H9 (cell line): ENCODE measurements around the gene NHS. TPM values are rescaled to one million over a fixed set of nuclear protein-coding genes. Genes with fewer than 3 reads are reported as not detected.

Experiments used
- DNase-seq: peaks from one replicate; pipeline ENCODE4 v3.0.0-alpha.2; 2017
- H2AFZ ChIP-seq: one replicate; pipeline ENCODE4 v1.6.1; 2013; ENCODE audit warnings: mild to moderate bottlenecking, low read length, control low read depth, moderate library complexity
- H2AK5ac ChIP-seq: 2 replicates; pipeline ENCODE4 v1.6.1; 2013; ENCODE audit warnings: low read length, control low read depth, mixed read lengths; ENCODE audit not compliant: insufficient read length
- H2BK120ac ChIP-seq: one replicate; pipeline ENCODE4 v1.6.1; 2013; ENCODE audit warnings: low read depth, mild to moderate bottlenecking, low read length, control low read depth, inconsistent platforms; ENCODE audit not compliant: poor library complexity, severe bottlenecking
- H2BK12ac ChIP-seq: 2 replicates; pipeline ENCODE4 v1.6.1; 2013; ENCODE audit warnings: low read length, control low read depth, mixed read lengths, low read depth; ENCODE audit not compliant: insufficient read length
- H2BK15ac ChIP-seq: 2 replicates; pipeline ENCODE4 v1.6.1; 2013; ENCODE audit warnings: low read depth, low read length, control low read depth
- H2BK20ac ChIP-seq: one replicate; pipeline ENCODE4 v1.6.1; 2013; ENCODE audit warnings: low read depth, mild to moderate bottlenecking, low read length, control low read depth, inconsistent platforms; ENCODE audit not compliant: poor library complexity, severe bottlenecking
- H2BK5ac ChIP-seq: 2 replicates; pipeline ENCODE4 v1.6.1; 2013; ENCODE audit warnings: low read length, control low read depth, mixed read lengths; ENCODE audit not compliant: insufficient read length
- H3K14ac ChIP-seq: 2 replicates; pipeline ENCODE4 v1.6.1; 2013; ENCODE audit warnings: low read length, control low read depth; ENCODE audit not compliant: insufficient read depth
- H3K18ac ChIP-seq: 2 replicates; pipeline ENCODE4 v1.6.1; 2013; ENCODE audit warnings: low read depth, mild to moderate bottlenecking, mixed read lengths, low read length, control low read depth; ENCODE audit not compliant: insufficient read length
- H3K23ac ChIP-seq: 2 replicates; pipeline ENCODE4 v1.6.1; 2013; ENCODE audit warnings: low read length, control low read depth, mixed read lengths, low read depth; ENCODE audit not compliant: insufficient read length
- H3K23me2 ChIP-seq: 2 replicates; pipeline ENCODE4 v1.6.1; 2013; ENCODE audit warnings: low read depth, mild to moderate bottlenecking, mixed read lengths, low read length, control low read depth; ENCODE audit not compliant: insufficient read length, poor library complexity, severe bottlenecking
- H3K27ac ChIP-seq: 2 replicates; pipeline ENCODE4 v1.5.1; 2013; ENCODE audit warnings: low read length, control low read depth, mixed read lengths, low read depth; ENCODE audit not compliant: insufficient read length
- H3K27me3 ChIP-seq: 2 replicates; pipeline ENCODE4 v1.6.1; 2013; ENCODE audit warnings: low read length, control low read depth, inconsistent platforms; ENCODE audit not compliant: insufficient read depth
- H3K4ac ChIP-seq: 2 replicates; pipeline ENCODE4 v1.6.1; 2013; ENCODE audit warnings: low read depth, mild to moderate bottlenecking, control low read depth, inconsistent platforms, low read length, moderate library complexity
- H3K4me1 ChIP-seq: 2 replicates; pipeline ENCODE4 v1.6.1; 2013; ENCODE audit warnings: low read length, control low read depth, inconsistent platforms; ENCODE audit not compliant: insufficient read depth
- H3K4me2 ChIP-seq: 2 replicates; pipeline ENCODE4 v1.6.1; 2013; ENCODE audit warnings: low read length, control low read depth, mixed read lengths; ENCODE audit not compliant: insufficient read length, insufficient read depth
- H3K56ac ChIP-seq: 2 replicates; pipeline ENCODE4 v1.6.1; 2013; ENCODE audit warnings: low read depth, mild to moderate bottlenecking, mixed read lengths, low read length, control low read depth; ENCODE audit not compliant: insufficient read length
- H3K79me1 ChIP-seq: 2 replicates; pipeline ENCODE4 v1.6.1; 2013; ENCODE audit warnings: low read depth, mild to moderate bottlenecking, moderate library complexity, low read length, control low read depth, inconsistent platforms; ENCODE audit not compliant: insufficient read depth, poor library complexity, severe bottlenecking
- H3K79me2 ChIP-seq: 2 replicates; pipeline ENCODE4 v1.6.1; 2013; ENCODE audit warnings: low read length, control low read depth, inconsistent platforms; ENCODE audit not compliant: insufficient read depth
- H3K9ac ChIP-seq: 2 replicates; pipeline ENCODE4 v1.6.1; 2013; ENCODE audit warnings: low read length, control low read depth, mixed read lengths; ENCODE audit not compliant: insufficient read length; ENCODE audit errors: extremely low read depth
- H3K9me3 ChIP-seq: one replicate; pipeline ENCODE4 v1.6.1; 2013; ENCODE audit warnings: low read depth, low read length, inconsistent platforms; ENCODE audit not compliant: control insufficient read depth
- H3T11ph ChIP-seq: one replicate; pipeline ENCODE4 v1.6.1; 2013; ENCODE audit warnings: mild to moderate bottlenecking, low read length, control low read depth, inconsistent platforms
- H4K20me1 ChIP-seq: one replicate; pipeline ENCODE4 v1.6.1; 2013; ENCODE audit not compliant: control insufficient read depth, insufficient read length, insufficient read depth
- H4K5ac ChIP-seq: 2 replicates; pipeline ENCODE4 v1.6.1; 2013; ENCODE audit warnings: low read depth, mild to moderate bottlenecking, mixed read lengths, low read length, control low read depth; ENCODE audit not compliant: insufficient read length
- H4K8ac ChIP-seq: replicated peaks from 2 replicates; pipeline ENCODE4 v1.6.1; 2013; ENCODE audit warnings: low read length, control low read depth, mixed read lengths, low read depth; ENCODE audit not compliant: insufficient read length
- H4K91ac ChIP-seq: 2 replicates; pipeline ENCODE4 v1.6.1; 2013; ENCODE audit warnings: low read depth, mild to moderate bottlenecking, moderate library complexity, mixed read lengths, low read length, control low read depth; ENCODE audit not compliant: insufficient read length
- H3K27ac Mint-ChIP-seq, 3 experiments: 2 replicates in 2 of 3; 3 replicates in 1 of 3; pipeline ENCODE4 v1.8.0; 2020 to 2021; ENCODE audit warnings: mixed read lengths in 3 of 3, mild to moderate bottlenecking in 1 of 3, moderate library complexity in 1 of 3
- H3K27me3 Mint-ChIP-seq: 2 replicates; pipeline ENCODE4 v1.8.0; 2021; ENCODE audit warnings: low read depth, mild to moderate bottlenecking, moderate library complexity, mixed read lengths
- H3K36me3 Mint-ChIP-seq, 3 experiments: 2 replicates in 2 of 3; 3 replicates in 1 of 3; pipeline ENCODE4 v1.8.0; 2020 to 2021; ENCODE audit warnings: low read depth in 3 of 3, mixed read lengths in 3 of 3; ENCODE audit not compliant: insufficient read depth in 1 of 3
- H3K4me1 Mint-ChIP-seq, 2 experiments: 2 replicates each; pipeline ENCODE4 v1.8.0; 2020; ENCODE audit warnings: mixed read lengths in 2 of 2
- H3K4me3 Mint-ChIP-seq, 2 experiments: 2 replicates in 1 of 2; 3 replicates in 1 of 2; pipeline ENCODE4 v1.8.0; 2020 to 2021; ENCODE audit warnings: mild to moderate bottlenecking in 2 of 2, mixed read lengths in 2 of 2, moderate library complexity in 1 of 2
- H3K9me3 Mint-ChIP-seq, 2 experiments: 2 replicates in 1 of 2; 3 replicates in 1 of 2; pipeline ENCODE4 v1.8.0; 2020; ENCODE audit warnings: mild to moderate bottlenecking in 2 of 2, mixed read lengths in 2 of 2, moderate library complexity in 1 of 2
- WGBS: extraction: QIAGEN DNeasy Blood & Tissue Kit; methylation state at CpG from one replicate; pipeline ENCODE4 v1.1.7; 2013; ENCODE audit warnings: missing lambda C conversion rate, low lambda C conversion rate, mixed read lengths; ENCODE audit not compliant: insufficient read length; ENCODE audit errors: extremely low coverage; 5-methylcytosine and 5-hydroxymethylcytosine counted together
- total RNA-seq: library from RNA; stranded (reverse); gene quantifications from 2 replicates; pipeline ENCODE4 v1.2.1, GENCODE V29; 2021
- TF ChIP-seq, protein P1 (sequence below): fragments of 200-600 bp; sonication (generic); conservative IDR thresholded peaks from 3 replicates; pipeline ENCODE4 v1.8.0; 2021; ENCODE audit warnings: antibody characterized with exemption, mild to moderate bottlenecking

The NHS gene
- total RNA-seq, 1 experiment from 2014 or later: 8.7 TPM

DNA sequence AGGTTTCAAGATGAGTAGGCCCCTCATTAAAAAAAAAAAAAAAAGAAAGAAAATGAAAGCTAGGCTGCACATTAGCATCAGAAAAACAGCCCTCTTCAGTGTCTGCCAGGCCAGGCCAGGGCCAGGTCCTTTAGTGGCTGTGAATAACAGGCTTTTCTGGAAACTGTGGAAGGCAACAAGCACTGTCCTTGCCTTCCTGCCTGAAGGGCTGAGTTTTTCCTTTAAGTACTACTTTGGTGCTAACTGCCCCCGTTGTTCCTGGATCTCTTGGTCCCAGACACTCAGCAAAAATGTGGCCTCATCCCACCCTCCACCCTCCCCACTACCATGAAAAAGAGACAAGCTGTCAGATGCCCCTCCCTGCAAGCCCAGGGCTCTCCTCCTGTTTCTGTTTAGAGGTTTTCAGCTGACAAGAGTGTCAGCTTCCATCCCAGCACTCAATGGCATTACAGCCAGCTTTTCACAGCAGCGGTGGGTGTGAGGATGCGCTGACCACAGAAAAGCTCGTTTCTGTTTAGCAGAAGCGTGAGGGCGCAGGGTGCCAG, 174.2 kb downstream of the NHS start:
- Histone ChIP-seq H3K9ac (no peak overlapping the region), H2BK15ac (no peak overlapping the region), H3K27me3 (no peaks in the 10 kb centered on the region), H3K18ac (no peak overlapping the region), H3K4me1 (peaks cover 8% of the 10 kb centered on the region; the same call in 1 of the 2 replicates), H3K23ac (no peak overlapping the region), H2BK120ac (no peak overlapping the region), H3K23me2 (no peaks in the 10 kb centered on the region), H4K5ac (no peak overlapping the region), H2BK20ac (no peak overlapping the region), H3T11ph (no peak overlapping the region), H3K79me1 (no peaks in the 10 kb centered on the region), H4K91ac (no peak overlapping the region), H3K56ac (no peak overlapping the region), H3K14ac (no peak overlapping the region), H4K20me1 (no peaks in the 10 kb centered on the region), H3K79me2 (no peaks in the 10 kb centered on the region), H2AK5ac (no peak overlapping the region), H3K27ac (no peak overlapping the region), H3K4ac (no peak overlapping the region), H2BK12ac (no peak overlapping the region), H4K8ac (no peak overlapping the region), H3K9me3 (no peaks in the 10 kb centered on the region), H3K4me2 (peak overlapping the region; percentile 30), H2BK5ac (no peak overlapping the region), H2AFZ (no peak overlapping the region)
- WGBS: no CpG with 5 or more reads among the region's 6 CpGs
- no peak for DNase-seq
- peak overlapping the region; percentile 36 to 45 for H3K4me3 Mint-ChIP-seq
- H3K27me3 Mint-ChIP-seq: no peaks in the 10 kb centered on the region; the same call in 1 of the 2 replicates
- H3K4me1 Mint-ChIP-seq: peaks cover 82% of the 10 kb centered on the region in 2 experiments
- H3K9me3 Mint-ChIP-seq: no peaks in the 10 kb centered on the region
- no peaks in the 10 kb centered on the region; a peak in 2 of 7 replicates for H3K36me3 Mint-ChIP-seq
- peak overlapping the region; percentile 60 to 92 (median 80); a peak in 6 of 7 replicates for H3K27ac Mint-ChIP-seq
- TF ChIP-seq, protein P1, sequence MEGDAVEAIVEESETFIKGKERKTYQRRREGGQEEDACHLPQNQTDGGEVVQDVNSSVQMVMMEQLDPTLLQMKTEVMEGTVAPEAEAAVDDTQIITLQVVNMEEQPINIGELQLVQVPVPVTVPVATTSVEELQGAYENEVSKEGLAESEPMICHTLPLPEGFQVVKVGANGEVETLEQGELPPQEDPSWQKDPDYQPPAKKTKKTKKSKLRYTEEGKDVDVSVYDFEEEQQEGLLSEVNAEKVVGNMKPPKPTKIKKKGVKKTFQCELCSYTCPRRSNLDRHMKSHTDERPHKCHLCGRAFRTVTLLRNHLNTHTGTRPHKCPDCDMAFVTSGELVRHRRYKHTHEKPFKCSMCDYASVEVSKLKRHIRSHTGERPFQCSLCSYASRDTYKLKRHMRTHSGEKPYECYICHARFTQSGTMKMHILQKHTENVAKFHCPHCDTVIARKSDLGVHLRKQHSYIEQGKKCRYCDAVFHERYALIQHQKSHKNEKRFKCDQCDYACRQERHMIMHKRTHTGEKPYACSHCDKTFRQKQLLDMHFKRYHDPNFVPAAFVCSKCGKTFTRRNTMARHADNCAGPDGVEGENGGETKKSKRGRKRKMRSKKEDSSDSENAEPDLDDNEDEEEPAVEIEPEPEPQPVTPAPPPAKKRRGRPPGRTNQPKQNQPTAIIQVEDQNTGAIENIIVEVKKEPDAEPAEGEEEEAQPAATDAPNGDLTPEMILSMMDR: no peak
